HG02943 (cell line): ENCODE data around the gene COL26A1.
"Not testable (repeated sequence)": the region's sequence is repeated elsewhere in the genome, so short reads cannot be mapped to it uniquely, and the experiment has no call there.

ENCODE experiments used
- ATAC-seq: cut with Tn5 transposase; IDR thresholded peaks from one replicate; pipeline ENCODE4 v1.9.1; 2021; ENCODE audit warnings: mild to moderate bottlenecking, low read depth, moderate library complexity; ENCODE audit not compliant: unreplicated experiment

The COL26A1 gene

GRCh38 chr7:101362334-101363195 lies at the start of gene COL26A1:
COL26A1 (plus strand) TSS chr7:101362875; CDS start chr7:101363033, 158 bp downstream.
- ATAC-seq: no peak

- no peak for ATAC-seq
These were observed 47.3 kb upstream of the COL26A1 start for GRCh38 chr7:101315336-101315735.

- no peak for ATAC-seq
These were observed 43.3 kb upstream of the COL26A1 start for GRCh38 chr7:101319401-101319800.

- ATAC-seq: peak; percentile 79
These were observed 40.9 kb upstream of the COL26A1 start, which contains the start of gene IFT22 for GRCh38 chr7:101321491-101322401. IFT22 (minus strand) TSS chr7:101321812; CDS start chr7:101321709, 103 bp downstream.

GRCh38 chr7:101328159-101328558 lies 34.5 kb upstream of the COL26A1 start:
- ATAC-seq: no peak

- ATAC-seq: no peak
These were observed 32.6 kb upstream of the COL26A1 start for GRCh38 chr7:101330011-101330484.

- ATAC-seq: no peak
These were observed 30.6 kb upstream of the COL26A1 start for GRCh38 chr7:101332026-101332425.

- no peak for ATAC-seq
These were observed 28.8 kb upstream of the COL26A1 start for GRCh38 chr7:101333912-101334311.

GRCh38 chr7:101340379-101340778 lies 22.3 kb upstream of the COL26A1 start:
- no peak for ATAC-seq

- ATAC-seq: no peak
These were observed 19.8 kb upstream of the COL26A1 start for GRCh38 chr7:101342892-101343291.

- ATAC-seq: no peak
These were observed 15.2 kb upstream of the COL26A1 start for GRCh38 chr7:101347477-101347876.

- ATAC-seq: not testable (repeated sequence)
These were observed 14.1 kb upstream of the COL26A1 start for GRCh38 chr7:101348456-101349067.

GRCh38 chr7:101349300-101349699 lies 13.4 kb upstream of the COL26A1 start:
- not testable (repeated sequence) for ATAC-seq

- no peak for ATAC-seq
These were observed 9.8 kb upstream of the COL26A1 start for GRCh38 chr7:101352920-101353308.

- no peak for ATAC-seq
These were observed 5.2 kb upstream of the COL26A1 start for GRCh38 chr7:101357433-101357832.

GRCh38 chr7:101363196-101363733 lies 590 bp downstream of the COL26A1 start:
- no peak for ATAC-seq

GRCh38 chr7:101363734-101364374 lies 1.2 kb downstream of the COL26A1 start:
- ATAC-seq: peak; percentile 57

GRCh38 chr7:101365956-101366355 lies 3.3 kb downstream of the COL26A1 start:
- no peak for ATAC-seq

- ATAC-seq: no peak
These were observed 5.0 kb downstream of the COL26A1 start for GRCh38 chr7:101367676-101368075.
